Right kidney (tissue), 1 donor: ENCODE measurements around the gene CPNE6.
A peak's percentile ranks its signal among the peaks of the same experiment; 100 is the strongest.

Experiments
- DNase-seq: peaks from one replicate; pipeline ENCODE4 v3.0.0-alpha.2; 2016

Gene CPNE6

GRCh38 chr14:24070285-24071143 is 848 bp upstream of the CPNE6 start:
- DNase-seq, result no peak

- no peak for DNase-seq
Measured at GRCh38 chr14:24071836-24072430, 571 bp downstream of the CPNE6 start.

- DNase-seq, result no peak
Measured at GRCh38 chr14:24072436-24072835, 1.1 kb downstream of the CPNE6 start.

GRCh38 chr14:24072881-24073877 is 1.8 kb downstream of the CPNE6 start:
- DNase-seq, result no peak

- no peak for DNase-seq
Measured at GRCh38 chr14:24074625-24075484, 3.5 kb downstream of the CPNE6 start.

- no peak for DNase-seq
Measured at GRCh38 chr14:24075485-24076301, 4.3 kb downstream of the CPNE6 start.

- no peak for DNase-seq
Measured at GRCh38 chr14:24076302-24076601, 4.9 kb downstream of the CPNE6 start.

- DNase-seq, result no peak
Measured at GRCh38 chr14:24077086-24077485, 5.7 kb downstream of the CPNE6 start.

GRCh38 chr14:24078146-24078545 is 6.8 kb downstream of the CPNE6 start:
- no peak for DNase-seq

GRCh38 chr14:24079491-24080141 is 8.3 kb downstream of the CPNE6 start:
- peak; percentile 27 for DNase-seq

- no peak for DNase-seq
Measured at GRCh38 chr14:24080142-24080530, 8.8 kb downstream of the CPNE6 start.

- DNase-seq, result peak; percentile 86
Measured at GRCh38 chr14:24080888-24081738, 9.8 kb downstream of the CPNE6 start.

GRCh38 chr14:24081739-24082211 is 10.4 kb downstream of the CPNE6 start:
- DNase-seq, result no peak

GRCh38 chr14:24082411-24083080 is 11.2 kb downstream of the CPNE6 start:
- no peak for DNase-seq

GRCh38 chr14:24083462-24083861 is 12.1 kb downstream of the CPNE6 start:
- no peak for DNase-seq

- no peak for DNase-seq
Measured at GRCh38 chr14:24084440-24084839, 13.1 kb downstream of the CPNE6 start.

GRCh38 chr14:24085215-24085614 is 13.9 kb downstream of the CPNE6 start:
- no peak for DNase-seq

GRCh38 chr14:24086193-24086955 is 15.0 kb downstream of the CPNE6 start:
- no peak for DNase-seq
